Skeletal muscle satellite cell (primary cell): ENCODE measurements around the gene TICAM2. TPM values are rescaled to one million over a fixed set of nuclear protein-coding genes. Genes with fewer than 3 reads are reported as not detected.
"Not testable (repeated sequence)": the region's sequence is repeated elsewhere in the genome, so short reads cannot be mapped to it uniquely, and the experiment has no call there.

Experiments
- H3K27me3 ChIP-seq: 2 replicates; pipeline ENCODE4 v1.7.0; 2013; ENCODE audit warnings: low read length; ENCODE audit not compliant: control insufficient read depth, insufficient read depth
- H3K36me3 ChIP-seq: 2 replicates; pipeline ENCODE4 v1.7.0; 2013; ENCODE audit warnings: mild to moderate bottlenecking, control low read depth, low read length; ENCODE audit not compliant: insufficient read depth
- H3K4me1 ChIP-seq: 2 replicates; pipeline ENCODE4 v1.7.0; 2013; ENCODE audit warnings: low read length; ENCODE audit not compliant: control insufficient read depth, insufficient read depth
- H3K4me2 ChIP-seq: 2 replicates; pipeline ENCODE4 v1.7.0; 2013; ENCODE audit warnings: mild to moderate bottlenecking, low read length
- H3K4me3 ChIP-seq: 2 replicates; pipeline ENCODE4 v1.7.0; 2013; ENCODE audit warnings: low read length
- H3K9ac ChIP-seq: 2 replicates; pipeline ENCODE4 v1.7.0; 2013; ENCODE audit warnings: mild to moderate bottlenecking, low read depth, low read length, moderate library complexity
- H3K9me3 ChIP-seq: replicated peaks from 2 replicates; pipeline ENCODE4 v1.7.0; 2013; ENCODE audit warnings: mild to moderate bottlenecking, control low read depth, low read length
- total RNA-seq: library from RNA; depleted of rRNA; stranded (reverse); fragments of >200 nt; gene quantifications from 2 replicates; pipeline ENCODE4 v1.2.3, GENCODE V29; 2012; rRNA removed

Gene TICAM2, protein sequence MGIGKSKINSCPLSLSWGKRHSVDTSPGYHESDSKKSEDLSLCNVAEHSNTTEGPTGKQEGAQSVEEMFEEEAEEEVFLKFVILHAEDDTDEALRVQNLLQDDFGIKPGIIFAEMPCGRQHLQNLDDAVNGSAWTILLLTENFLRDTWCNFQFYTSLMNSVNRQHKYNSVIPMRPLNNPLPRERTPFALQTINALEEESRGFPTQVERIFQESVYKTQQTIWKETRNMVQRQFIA
- total RNA-seq: 4.8 and 7.4 TPM in 2 replicates

DNA sequence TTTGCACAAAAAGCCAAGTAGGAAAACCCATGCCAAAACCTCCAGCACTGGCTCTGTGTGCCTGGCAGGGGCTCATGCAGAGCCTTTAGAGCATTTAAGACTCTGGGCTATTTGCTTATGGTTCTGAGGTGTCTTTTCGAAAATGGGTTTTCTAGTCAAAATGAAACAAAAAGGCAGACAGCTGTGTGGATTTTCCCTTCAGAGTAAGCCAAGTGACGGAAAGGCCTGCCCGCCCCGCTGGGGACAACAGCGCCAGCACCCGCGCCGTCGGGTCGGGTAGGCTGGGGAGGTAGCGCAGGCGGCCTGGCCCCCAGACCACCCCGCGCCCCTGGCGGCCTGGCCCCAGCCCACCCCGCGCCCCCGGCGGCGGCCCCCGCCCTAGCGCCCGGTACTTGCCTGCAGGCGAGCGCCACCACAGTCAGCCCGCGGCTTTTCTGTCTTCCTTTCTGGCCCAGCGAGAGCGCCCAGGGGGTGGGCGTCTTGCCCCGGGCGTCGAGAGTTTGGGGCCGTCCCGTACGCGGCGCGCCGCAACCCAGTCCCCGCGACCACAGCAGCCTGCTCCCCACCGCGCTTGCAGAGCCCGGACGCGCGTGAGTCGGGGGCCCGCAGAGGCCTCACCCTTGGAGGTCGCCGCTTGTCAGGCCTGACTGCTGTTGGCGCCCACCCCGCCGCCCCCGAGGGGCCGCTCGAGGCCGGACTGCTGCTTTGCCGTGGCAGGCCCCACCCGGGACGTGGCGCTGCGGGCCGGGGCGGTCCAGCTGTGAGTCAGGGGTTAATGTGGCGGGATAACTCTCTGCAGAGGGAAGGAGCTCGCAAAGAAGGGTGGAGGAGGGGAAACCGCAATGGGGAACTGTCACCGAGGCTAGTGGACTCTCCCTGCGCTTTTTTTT, at the start of gene TICAM2:
Gene TICAM2, minus strand, starts transcription at position 779 of the 890 bp plus-strand sequence. CDS start 21,223 bp downstream, outside the sequence.
- H3K36me3 ChIP-seq: peaks cover 9% of the 10 kb centered on the region
- H3K4me1 ChIP-seq: peaks cover 33% of the 10 kb centered on the region
- peak within 1 kb of the TSS; percentile 78 for H3K4me3 ChIP-seq
- peak within 1 kb of the TSS; percentile 88 for H3K4me2 ChIP-seq
- H3K9me3 ChIP-seq: no peaks in the 10 kb centered on the region
- H3K27me3 ChIP-seq: no peaks in the 10 kb centered on the region
- H3K9ac ChIP-seq: peak within 1 kb of the TSS; percentile 94

- no peak overlapping the region for H3K9ac ChIP-seq
- no peak overlapping the region for H3K4me3 ChIP-seq
- peaks cover 11% of the 10 kb centered on the region for H3K4me1 ChIP-seq
- H3K36me3 ChIP-seq: no peaks in the 10 kb centered on the region
- no peaks in the 10 kb centered on the region for H3K9me3 ChIP-seq
- H3K4me2 ChIP-seq: no peak overlapping the region
- no peaks in the 10 kb centered on the region for H3K27me3 ChIP-seq
These were observed 47.3 kb upstream of the TICAM2 start for GRCh38 chr5:115649541-115649940.

GRCh38 chr5:115648056-115648455, 45.8 kb upstream of the TICAM2 start:
- no peaks in the 10 kb centered on the region for H3K36me3 ChIP-seq
- H3K4me3 ChIP-seq: no peak overlapping the region
- H3K9ac ChIP-seq: no peak overlapping the region
- H3K9me3 ChIP-seq: no peaks in the 10 kb centered on the region
- no peaks in the 10 kb centered on the region for H3K27me3 ChIP-seq
- H3K4me1 ChIP-seq: peaks cover 11% of the 10 kb centered on the region
- H3K4me2 ChIP-seq: no peak overlapping the region

DNA sequence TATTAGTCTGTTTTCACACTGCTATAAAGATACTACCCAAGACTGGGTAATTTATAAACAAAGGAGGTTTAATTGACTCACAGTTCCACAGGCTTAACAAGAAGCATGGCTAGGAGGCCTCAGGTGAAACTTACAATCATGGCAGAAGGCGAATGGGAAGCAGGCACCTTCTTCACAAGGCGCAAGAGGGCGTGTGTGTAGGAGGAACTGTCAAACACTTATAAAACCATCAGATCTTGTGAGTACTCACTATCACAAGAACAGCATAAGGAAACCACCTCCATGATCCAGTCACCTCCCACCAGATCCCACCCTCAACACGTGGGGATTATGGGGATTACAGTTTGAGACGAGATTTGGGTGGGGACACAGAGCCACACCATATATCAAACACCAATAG, 43.1 kb upstream of the TICAM2 start:
- H3K4me2 ChIP-seq, H3K9ac ChIP-seq, H3K4me3 ChIP-seq, H3K9me3 ChIP-seq, H3K27me3 ChIP-seq, H3K36me3 ChIP-seq: not testable (repeated sequence)
- H3K4me1 ChIP-seq: peaks cover 11% of the 10 kb centered on the region

DNA sequence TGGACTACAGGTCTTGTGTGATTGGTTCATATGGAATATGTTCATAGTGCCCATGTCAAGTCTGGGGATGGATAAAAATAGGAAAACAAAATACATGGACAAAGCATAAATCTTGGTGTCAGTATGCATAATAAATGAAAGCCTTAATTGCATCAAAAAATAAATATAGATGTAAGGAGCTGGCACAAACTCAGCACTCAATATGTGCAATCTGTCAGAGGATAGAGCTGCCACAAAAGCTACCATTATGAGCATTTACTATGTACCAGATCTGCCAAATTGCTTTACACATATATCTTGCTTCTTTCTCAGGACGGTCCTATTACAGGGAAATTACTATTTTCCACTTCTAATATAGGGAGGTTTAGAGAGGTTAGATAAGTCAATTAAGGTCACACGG, 41.8 kb upstream of the TICAM2 start:
- Histone ChIP-seq H3K36me3 (no peaks in the 10 kb centered on the region), H3K9me3 (no peaks in the 10 kb centered on the region), H3K9ac (no peak overlapping the region), H3K4me2 (no peak overlapping the region), H3K27me3 (no peaks in the 10 kb centered on the region), H3K4me3 (no peak overlapping the region), H3K4me1 (peaks cover 3% of the 10 kb centered on the region)

DNA sequence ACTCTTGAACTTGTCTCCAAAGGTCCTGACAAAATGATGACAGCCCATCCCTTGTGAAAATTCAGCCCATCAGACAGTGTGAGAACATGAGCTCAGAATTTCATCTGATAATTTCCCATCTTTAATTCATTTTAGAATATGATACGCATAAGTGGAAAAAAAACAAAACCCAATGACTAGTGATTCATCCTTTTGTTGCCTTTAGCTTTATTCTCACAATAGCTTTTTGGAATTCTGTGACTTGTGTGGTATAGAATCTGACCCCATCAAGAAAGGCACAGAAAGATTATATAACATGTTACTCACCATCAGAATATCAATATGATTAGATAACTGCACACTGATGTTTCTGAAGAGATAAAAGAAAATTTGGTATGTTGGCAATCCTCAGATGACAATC, 39.7 kb upstream of the TICAM2 start:
- Histone ChIP-seq H3K4me2 (no peak overlapping the region), H3K4me3 (no peak overlapping the region), H3K9me3 (no peaks in the 10 kb centered on the region), H3K36me3 (no peaks in the 10 kb centered on the region), H3K9ac (no peak overlapping the region), H3K4me1 (no peaks in the 10 kb centered on the region), H3K27me3 (no peaks in the 10 kb centered on the region)

DNA sequence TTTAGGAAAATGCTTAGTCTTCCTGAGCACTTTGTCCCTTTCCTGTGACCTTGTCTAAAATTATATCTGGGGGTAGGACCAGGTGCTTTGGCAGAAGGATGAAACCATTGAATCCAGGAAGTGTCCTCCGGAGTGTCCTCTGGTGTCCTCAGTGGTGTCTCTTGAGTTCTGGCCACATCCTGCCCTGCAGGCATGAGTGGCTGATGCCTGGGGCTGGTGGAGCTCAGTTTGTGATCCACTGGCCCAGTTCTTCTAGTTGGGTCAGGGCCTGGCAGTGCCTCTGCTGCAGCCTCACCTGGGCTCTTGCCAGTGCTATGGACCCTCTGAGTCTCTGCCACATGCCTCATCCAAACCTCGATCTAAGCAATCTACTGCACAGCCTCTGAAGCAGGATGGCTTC, 38.0 kb upstream of the TICAM2 start:
- no peaks in the 10 kb centered on the region for H3K9me3 ChIP-seq
- no peaks in the 10 kb centered on the region for H3K27me3 ChIP-seq
- no peaks in the 10 kb centered on the region for H3K36me3 ChIP-seq
- no peak overlapping the region for H3K4me3 ChIP-seq
- no peak overlapping the region for H3K4me2 ChIP-seq
- no peaks in the 10 kb centered on the region for H3K4me1 ChIP-seq
- H3K9ac ChIP-seq: no peak overlapping the region

DNA sequence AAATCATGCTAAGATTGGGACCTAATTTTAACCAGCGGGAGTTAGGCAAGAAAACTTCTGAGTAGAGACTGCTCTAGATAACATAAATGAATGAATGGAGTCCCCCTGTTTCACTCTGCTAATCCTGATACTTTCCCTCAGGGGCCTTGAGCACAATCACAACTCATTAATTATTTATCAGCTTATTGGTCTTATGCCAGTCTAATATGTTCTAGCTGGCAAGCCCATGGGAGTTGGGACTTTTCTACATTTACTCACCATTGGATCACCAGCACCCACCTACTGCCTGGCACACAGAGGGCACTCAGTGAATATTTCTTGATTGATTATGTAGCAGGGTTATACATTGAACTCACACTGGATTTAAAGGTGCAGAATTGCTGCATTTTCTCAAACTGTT, 37.1 kb upstream of the TICAM2 start:
- H3K4me1 ChIP-seq: no peaks in the 10 kb centered on the region
- no peak overlapping the region for H3K4me2 ChIP-seq
- H3K9ac ChIP-seq: no peak overlapping the region
- H3K9me3 ChIP-seq: no peaks in the 10 kb centered on the region
- H3K4me3 ChIP-seq: no peak overlapping the region
- no peaks in the 10 kb centered on the region for H3K36me3 ChIP-seq
- H3K27me3 ChIP-seq: no peaks in the 10 kb centered on the region

DNA sequence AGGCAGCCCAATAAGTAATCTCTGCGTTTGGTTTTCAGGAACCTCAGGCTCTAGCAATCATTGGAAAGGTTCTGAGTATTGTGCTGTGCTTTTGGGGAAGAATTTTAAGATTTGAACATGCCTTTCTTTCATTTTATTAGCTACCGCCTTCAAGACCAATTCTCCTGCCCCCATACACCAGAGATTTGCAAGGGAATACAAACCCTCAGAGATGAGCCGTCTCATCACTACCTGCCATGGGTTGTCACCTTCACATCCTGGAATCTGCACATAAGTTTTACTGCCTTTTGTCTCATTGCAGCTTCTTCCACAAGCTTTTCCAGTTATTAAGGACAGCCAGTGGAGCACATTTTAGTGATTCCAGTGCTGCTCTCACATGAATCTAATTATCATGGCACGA, 35.2 kb upstream of the TICAM2 start:
- Histone ChIP-seq H3K4me3 (no peak overlapping the region), H3K27me3 (no peaks in the 10 kb centered on the region), H3K9ac (no peak overlapping the region), H3K4me1 (no peaks in the 10 kb centered on the region), H3K9me3 (no peaks in the 10 kb centered on the region), H3K36me3 (no peaks in the 10 kb centered on the region), H3K4me2 (no peak overlapping the region)

DNA sequence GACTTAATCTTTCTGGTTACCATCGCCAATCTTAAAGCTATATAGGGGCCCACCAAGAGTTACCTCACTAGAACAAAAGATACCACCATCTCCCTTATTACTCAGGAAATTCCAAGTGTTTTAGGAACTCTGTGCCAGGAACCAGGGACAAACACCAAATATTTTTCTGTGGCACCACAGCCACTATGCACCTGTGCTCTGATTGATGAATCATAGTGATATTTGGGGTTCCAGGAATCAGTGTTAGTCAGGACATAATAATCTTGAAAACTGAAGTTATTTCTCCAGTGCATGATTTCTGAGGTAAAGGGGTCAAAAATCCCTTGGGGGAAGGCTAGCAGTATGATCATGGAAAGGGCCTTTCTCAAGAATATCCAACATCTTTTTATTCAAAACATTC, 33.7 kb upstream of the TICAM2 start:
- no peak overlapping the region for H3K9ac ChIP-seq
- no peak overlapping the region for H3K4me3 ChIP-seq
- no peak overlapping the region for H3K4me2 ChIP-seq
- no peaks in the 10 kb centered on the region for H3K4me1 ChIP-seq
- H3K9me3 ChIP-seq: no peaks in the 10 kb centered on the region
- no peaks in the 10 kb centered on the region for H3K36me3 ChIP-seq
- no peaks in the 10 kb centered on the region for H3K27me3 ChIP-seq

GRCh38 chr5:115634343-115635132, 32.3 kb upstream of the TICAM2 start:
- Histone ChIP-seq H3K4me3 (peak overlapping the region; percentile 45), H3K4me2 (peak overlapping the region; percentile 73), H3K27me3 (no peaks in the 10 kb centered on the region), H3K9me3 (no peaks in the 10 kb centered on the region), H3K36me3 (no peaks in the 10 kb centered on the region), H3K9ac (peak overlapping the region; percentile 42), H3K4me1 (no peaks in the 10 kb centered on the region)
